HG03457 (cell line): ENCODE data around the gene TRIM47.
"Not testable (repeated sequence)": the region's sequence is repeated elsewhere in the genome, so short reads cannot be mapped to it uniquely, and the experiment has no call there.

Experiments used
- ATAC-seq: cut with Tn5 transposase; IDR thresholded peaks from one replicate; pipeline ENCODE4 v1.9.1; 2021; ENCODE audit warnings: moderate number of reproducible peaks; ENCODE audit not compliant: unreplicated experiment

TRIM47 gene

DNA sequence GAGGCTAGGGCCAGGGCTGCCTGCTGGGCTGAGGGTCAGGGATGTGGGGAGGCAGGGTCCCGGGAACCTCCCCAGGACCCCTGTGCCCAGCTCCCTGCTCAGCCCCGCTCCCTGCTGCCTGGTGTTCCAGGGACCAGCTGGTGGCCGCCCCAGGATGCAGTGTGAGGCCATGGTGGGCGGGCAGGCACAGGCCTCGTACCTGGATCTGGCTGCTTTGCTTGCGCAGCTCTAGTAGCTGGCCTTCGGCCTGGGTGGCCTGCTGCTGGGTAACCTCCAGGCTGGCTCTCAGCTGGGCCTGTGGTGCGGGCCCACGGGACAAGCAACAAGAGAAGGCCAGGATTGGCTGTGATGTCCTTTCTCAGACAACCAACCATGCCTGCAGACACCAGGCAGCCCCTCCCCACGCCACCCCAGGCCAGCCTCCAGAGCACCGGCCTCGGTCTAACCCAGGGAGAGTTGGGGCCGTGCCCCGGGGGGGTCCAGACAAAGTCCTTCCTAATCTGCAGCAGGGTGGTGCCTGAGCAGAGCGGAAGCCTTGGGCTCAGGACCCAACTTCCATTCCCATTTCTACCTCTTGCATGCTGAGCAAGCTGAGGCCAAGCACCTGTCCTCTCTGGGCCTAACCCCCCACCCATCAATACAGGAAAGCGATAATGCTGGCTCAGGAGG is 14.3 kb upstream of the TRIM47 start:
- no peak for ATAC-seq

DNA sequence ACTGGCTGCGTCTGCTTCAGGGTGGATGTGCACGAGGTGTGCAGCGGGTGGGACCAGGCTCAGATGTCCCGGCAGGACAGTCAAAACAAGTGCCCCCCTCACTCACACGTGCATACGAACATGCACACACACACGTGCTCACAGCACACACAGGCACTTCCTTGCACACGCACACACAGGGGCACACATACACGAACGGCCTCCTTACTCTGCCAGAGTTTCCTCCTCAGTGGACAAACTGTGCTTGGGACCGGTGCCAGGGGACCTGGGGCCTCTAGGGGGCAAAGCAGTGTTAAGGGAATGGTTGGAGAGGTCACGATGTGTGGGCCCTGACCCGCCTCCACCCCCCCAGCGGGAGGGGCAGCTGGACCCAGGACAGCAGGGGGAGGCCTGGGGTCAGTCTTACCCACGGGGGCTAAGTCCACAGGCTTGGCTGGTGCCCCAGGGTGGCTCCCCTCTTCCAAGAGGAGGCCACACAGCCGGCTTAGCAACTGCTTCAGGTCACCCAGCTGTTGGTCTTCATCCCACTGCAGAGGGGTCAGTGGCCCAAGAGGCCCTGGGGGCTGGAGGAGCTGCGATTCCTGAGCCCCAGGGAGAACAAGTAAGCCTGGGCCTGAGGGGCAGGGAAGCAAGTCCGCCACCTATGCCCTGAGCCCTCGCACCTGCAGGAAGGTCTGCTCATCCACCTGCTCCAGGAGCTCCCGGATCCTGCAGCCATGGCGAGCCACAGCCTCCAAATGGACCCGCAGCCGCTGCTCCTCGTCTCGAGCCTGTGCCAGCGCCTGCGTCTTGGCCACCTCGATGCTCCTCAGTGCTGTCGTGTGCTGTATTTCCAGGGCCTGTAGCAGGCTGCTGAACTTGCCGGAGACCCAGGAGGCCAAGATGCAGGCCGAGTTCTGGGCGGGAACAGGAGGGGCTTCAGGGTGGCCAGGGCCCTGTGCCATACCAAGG is 13.5 kb upstream of the TRIM47 start:
- no peak for ATAC-seq

DNA sequence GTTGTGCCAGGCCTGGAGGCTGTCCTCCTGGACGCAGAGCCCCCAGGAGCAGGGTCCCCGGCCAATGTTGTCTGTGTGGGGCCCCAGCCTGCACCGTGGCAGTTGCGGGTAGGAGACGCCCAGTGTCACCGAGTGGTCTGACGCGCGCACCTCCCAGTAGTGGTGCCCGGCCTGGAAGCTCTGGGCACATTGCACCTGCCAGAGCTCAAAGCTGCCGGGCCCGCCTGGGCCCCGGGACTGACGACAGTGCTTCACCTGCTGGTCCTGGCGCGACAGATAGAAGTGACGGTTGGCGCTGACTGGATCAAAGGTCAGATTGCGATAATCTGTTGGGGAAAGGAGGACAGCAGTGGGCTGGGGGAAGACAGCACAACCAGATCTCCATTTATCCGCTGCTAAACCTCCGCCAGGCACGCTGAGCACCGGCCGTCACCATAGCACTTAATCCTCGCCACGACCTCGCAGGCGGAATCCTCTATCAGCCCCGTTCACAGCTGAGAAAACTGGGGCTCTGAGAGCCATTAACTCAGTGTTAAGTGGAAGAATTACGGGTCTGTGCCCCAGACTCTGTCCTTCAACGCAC is 12.7 kb upstream of the TRIM47 start:
- no peak for ATAC-seq

DNA sequence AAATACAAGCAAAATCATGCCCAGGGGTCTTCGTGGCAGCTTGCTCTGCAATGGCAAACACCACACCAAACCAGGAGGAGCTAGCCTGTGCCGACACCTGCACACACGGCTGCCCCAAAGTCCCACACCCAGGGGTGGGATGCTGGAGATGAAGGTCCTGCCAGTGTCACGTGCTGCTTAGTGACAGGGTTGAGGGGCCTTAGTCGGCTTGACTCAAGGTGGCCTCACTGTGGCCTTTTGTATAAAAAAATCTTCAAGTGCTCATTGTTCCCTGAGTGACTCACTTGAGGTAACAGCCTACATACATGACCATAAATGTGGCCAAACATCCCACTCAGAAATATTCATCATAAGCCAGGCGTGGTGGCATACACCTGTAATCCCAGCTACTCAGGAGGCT is 11.1 kb upstream of the TRIM47 start:
- no peak for ATAC-seq

DNA sequence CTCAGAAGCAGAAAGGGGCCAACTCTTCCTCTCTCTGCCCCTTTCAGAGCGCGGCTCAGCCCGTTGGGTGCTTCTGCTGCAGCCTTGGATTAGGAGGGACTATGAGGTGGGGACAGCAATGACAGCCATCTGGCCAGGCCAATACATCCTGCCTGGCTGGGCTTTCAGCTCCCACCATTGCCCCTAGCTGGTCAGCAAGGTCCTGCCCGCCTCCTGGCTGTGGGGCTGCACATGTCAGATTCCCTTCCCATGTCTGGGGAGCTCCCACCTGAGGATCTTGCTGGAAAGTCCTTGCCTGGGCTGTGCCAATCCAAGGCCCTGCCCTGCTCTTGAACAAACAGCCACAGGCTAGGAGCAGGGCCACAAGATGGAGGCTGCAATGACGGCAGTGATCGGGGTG is 10.1 kb upstream of the TRIM47 start:
- no peak for ATAC-seq

DNA sequence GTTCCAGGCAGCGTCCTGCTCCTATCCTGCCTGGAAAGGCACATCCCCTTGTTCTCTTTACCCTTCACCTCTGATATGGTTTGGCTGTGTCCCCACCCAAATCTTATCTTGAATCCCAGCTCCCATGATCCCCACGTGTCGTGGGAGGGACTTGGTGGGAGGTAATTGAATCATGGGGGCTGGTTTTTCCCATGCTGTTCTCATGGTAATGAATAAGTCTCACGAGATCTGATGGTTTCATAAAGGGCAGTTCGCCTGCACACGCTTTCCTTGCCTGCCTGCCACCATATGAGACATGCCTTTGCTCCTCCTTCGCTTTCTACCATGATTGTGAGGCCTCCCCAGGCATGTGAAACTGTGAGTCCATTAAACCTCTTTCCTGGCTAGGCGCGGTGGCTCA is 7.5 kb upstream of the TRIM47 start:
- ATAC-seq, result not testable (repeated sequence)

DNA sequence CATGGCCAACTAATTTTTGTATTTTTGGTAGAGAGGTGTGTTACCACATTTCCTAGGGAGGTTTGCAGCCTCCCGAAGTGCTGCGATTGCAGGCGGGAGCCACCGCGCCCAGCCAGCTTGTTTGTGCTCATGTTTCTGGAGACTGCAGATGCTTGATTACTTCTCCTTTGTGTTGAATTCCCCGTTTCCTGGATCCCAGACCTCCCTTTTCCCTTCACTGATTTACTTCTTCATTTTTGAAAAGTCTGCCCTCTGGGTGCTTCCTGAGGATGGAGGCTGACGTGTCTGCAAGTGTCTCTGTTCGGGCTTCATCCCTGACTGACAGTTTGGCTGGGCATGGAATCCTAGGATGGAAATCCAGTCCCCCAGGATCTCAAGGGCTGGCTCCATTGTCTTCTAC is 7.0 kb upstream of the TRIM47 start:
- no peak for ATAC-seq

DNA sequence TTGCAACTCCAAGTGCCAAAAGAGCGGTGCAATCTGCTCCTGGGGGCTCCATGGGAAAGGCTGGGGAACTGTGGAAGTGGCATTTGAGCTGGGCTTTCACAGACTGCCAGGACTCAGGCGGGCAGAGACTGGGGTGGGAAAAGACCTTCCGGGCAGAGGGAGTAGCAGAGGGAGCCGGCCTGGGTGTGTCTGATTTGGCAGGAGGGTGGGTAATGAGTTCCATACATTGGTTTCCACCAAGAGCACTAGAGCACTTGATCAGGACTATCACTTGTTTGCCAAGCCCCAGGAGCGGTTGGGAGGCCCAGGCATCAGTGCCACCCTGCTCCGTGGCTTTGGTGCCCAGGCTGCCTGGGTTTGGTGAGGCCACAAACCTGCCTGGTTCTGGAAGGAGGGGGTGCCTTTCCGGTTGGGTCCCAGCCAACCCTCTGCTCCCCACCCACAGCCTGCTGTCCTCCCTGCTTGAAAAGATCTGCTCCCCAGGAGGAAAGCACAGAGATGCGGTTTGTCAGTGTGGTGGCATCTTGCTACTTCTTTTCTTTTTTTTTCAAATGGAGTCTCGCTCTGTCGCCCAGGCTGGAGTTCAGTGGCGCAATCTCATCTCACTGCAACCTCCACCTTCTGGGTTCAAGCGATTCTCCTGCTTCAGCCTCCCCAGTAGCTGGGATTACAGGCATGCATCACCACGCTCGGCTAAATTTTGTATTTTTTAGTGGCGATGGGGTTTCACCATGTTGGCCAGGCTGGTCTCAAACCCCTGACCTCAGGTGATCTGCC is 3.5 kb upstream of the TRIM47 start:
- ATAC-seq, result no peak

DNA sequence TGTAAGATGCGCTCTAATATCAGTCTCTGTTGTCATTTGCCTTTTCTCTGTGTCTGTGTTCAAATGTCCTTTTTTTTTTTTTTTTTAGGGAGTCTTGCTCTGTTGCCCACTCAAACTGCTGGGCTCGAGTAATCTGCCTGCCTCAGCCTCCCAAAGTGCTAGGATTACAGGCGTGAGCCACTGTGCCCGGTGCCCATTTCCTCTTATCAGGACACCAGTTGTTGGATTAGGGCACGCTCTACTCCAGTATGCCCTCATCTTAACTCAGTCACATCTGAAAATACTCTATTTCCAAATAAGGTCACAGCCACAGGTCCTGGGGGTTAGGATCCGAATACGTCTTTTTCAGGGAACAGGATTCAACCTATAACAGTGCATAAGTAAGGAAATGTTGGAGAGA is 1.9 kb upstream of the TRIM47 start:
- ATAC-seq, result no peak

DNA sequence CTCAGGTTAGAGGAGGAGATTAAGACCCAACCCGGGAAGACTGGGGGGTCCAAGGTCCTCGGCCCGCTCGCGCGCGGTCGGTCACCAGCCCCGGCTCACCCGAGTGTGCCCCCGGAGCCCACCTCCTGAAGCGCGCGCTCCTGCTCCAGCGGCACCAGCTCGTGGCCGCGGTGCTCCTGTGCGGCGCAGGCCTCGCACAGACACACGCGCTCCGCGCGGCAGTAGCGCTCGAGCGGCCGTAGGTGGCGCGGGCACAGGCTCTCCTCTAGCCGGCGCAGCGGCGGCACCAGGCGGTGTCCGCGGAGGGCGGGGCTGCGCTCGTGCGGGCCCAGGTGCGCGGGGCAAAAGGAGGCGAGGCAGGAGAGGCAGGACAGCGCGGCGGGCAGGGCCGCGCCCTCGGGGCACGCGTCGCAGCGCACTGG is 618 bp downstream of the TRIM47 start:
- no peak for ATAC-seq

DNA sequence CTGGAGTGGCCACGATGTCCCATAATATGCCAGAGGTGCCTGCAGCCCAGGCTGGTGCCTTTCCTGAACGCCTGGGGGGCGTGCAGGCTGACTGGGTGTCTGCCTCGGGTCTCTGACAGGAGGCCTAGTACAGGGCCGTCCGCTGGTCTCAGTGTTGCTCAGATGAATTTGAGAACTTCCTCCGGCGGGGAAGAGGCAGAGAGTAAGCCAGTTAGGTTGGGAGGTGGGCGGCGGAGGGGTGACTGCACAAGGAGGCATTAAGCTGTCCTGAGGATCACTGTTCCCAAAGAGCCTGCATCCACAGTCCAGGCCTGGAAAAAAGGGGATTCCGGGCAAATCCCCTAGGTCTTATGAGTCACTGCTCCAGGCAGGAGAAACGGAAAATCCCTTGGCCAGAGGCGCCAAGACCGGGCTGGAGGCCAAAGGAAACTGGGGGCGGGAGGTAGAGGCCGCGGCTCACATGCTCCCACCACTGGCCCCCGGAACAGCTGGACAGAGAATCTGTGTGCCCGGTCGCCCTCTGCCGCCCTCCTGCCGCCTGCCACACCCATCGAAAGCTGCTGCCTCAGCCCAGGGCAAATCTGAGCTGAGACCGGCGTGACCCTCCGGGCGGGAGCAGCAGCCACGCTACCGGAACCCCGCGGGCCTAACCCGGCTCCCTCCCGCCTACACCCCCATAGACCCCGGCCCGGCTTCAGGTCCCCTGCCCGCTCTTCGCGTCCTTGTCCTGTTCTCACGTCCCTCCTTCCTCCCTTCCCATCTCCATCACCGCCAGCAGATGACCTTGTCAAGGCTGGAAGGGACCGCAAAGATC is 1.2 kb downstream of the TRIM47 start:
- no peak for ATAC-seq

DNA sequence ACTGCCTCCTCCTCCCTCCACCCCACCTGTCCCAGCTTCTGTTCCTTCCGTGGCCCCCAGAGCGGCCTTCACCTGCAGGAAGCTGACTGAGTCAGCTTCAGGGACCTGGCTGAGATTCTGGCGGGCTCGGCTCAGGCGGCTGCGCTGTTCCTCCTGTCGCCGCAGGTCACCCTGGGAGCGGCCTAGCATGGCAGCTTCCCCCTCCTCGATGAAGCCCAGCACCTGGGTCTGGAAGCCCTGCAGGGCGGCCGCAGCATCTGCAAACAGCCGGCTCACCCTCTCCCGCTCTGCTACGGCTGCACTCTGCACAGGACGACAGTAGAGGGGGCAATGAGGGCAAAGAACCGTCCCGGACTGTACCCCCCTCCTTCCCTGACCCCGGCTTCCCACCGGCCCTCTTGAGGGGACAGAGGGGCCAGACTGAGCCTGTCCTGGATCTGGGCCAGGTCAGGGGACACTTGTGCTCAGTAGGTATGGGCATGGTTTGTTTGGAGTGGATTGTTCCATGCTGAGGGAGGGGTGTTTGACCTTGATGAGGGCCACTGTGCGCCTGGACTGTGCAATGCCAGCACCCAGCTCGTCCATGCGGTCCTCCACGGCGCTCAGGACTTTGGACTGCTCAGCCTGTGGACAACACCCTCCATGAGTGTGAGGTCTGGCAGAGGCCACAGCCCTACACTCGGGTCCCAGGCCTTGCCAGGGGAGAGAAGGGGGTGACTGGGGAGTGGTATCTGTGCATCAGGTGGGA is 2.0 kb downstream of the TRIM47 start:
- ATAC-seq, result no peak

DNA sequence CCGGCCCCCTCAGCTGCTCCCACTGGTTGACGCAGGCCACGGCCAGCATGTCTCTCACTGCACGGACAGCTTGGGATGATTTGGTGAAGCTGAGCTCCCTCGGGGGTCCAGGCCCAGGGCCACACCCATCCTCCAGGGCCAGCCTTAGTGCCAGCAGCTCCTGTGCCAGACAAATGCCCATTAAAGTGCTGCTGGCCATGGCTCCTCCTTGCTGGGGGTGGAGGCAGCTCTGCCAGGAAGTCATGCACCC is 2.5 kb downstream of the TRIM47 start:
- ATAC-seq, result no peak

DNA sequence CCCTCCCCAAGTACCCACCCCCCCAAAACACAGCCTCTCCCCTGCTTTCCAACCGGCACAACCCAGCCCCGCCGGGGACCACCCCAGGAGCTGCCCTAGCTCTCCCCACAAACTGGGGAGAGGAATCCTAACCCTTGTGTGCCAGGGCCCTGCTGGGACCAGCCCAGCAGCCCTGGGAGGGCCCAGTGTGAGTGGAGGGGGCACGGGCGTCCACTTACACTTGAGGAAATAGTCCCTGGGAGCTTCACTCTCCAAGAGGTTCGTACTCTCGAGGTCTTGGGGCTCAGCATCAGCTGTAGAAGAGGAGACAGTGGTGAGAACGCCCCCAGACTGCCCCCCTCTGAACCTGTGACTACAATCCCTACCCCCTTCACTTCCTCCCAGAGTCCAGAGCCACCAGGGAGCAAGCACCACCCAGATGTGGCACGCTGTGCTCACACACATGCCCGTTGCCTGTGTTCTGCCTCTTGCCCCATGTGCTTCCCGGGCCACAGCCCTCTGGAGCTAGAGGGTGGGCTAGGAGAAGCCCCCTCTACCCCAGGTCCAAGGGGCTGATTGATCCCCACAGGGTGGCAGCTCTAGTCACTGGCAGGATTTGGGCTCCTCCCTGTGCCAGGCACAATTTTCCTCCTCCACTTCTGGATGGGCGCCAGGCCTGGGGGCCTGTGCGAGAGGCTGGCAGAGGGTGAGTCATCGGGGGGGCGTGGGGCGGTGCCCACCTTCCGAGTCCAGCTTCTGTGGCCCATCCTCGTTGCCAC is 3.0 kb downstream of the TRIM47 start:
- ATAC-seq, result no peak

DNA sequence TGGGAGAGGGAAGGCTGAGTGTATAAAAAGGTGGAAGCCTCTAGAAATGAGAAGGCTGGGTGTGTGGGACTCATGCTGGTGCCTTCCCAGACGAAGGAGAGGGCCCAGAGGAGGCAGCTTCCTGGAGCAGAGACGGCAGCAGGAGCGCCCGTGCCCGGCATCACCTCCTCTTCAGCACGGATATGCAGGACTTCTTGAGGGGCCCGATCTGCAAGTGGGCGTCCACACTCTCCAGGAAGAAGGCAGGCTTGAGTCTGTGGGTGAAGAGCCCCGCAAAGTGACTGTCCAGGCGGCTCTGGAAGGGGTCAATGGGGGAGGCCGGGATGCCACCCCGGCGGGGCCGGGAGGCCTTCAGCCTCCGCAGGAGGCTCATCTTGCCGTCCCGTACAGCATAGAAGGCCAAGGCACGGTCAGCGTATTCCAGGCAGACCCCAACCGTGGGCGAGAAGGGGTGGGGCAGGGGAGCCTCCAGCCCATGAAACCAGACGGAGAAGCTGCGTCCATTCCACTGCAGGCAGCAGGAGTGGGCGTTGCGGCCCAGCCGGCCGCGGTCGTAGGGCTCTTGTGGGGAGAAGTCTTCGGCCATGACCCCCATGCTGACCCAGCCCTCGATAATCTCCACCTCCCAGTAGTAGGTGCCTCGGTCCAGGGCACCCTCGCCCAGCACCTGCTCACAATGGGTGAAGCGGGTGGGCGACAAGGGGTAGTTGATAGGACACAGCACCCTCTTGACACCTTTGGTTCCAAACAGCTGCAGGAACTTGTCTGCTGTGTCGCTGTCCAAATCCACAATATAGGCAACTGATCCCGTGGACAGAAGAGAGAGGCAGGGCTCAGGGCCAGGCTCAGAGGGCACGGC is 3.8 kb downstream of the TRIM47 start:
- no peak for ATAC-seq

DNA sequence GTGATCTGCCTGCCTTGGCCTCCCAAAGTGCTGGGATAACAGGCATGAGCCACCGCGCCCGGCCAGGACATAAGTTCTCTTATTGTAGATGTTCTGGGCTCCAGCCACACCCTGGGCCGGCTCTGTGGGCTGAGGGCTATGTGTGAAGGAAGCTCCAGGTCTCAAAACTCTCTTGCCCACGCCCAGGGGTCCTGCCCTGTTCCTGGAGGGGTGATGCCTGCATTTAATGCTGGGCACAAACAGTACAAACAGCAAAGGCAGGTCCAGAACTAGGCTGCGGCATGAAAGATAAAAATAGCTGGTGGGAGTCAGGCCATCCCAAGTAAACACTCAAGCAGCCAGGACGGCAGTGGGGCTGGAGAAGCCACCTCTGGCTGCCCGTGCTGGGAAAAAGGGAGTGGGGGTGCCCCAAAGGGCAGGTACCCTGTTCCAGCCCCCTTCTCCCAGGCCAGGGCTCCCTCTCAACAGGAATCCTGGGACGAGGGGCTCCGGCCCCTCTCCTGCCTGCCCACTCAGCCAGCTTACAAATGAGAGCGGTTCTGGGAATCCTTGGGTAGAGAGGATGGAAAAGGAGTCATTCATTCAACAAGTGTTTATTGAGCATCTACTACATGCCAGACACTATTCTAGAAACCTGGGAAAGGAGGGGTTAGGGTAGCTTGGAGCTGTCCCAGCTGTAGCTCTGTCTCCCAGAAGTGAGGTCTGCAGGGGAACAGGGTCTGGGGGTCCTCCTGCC is 4.6 kb downstream of the TRIM47 start:
- ATAC-seq, result no peak
